ENCODE measurements around the gene ADAMTS2.

Gene ADAMTS2

DNA sequence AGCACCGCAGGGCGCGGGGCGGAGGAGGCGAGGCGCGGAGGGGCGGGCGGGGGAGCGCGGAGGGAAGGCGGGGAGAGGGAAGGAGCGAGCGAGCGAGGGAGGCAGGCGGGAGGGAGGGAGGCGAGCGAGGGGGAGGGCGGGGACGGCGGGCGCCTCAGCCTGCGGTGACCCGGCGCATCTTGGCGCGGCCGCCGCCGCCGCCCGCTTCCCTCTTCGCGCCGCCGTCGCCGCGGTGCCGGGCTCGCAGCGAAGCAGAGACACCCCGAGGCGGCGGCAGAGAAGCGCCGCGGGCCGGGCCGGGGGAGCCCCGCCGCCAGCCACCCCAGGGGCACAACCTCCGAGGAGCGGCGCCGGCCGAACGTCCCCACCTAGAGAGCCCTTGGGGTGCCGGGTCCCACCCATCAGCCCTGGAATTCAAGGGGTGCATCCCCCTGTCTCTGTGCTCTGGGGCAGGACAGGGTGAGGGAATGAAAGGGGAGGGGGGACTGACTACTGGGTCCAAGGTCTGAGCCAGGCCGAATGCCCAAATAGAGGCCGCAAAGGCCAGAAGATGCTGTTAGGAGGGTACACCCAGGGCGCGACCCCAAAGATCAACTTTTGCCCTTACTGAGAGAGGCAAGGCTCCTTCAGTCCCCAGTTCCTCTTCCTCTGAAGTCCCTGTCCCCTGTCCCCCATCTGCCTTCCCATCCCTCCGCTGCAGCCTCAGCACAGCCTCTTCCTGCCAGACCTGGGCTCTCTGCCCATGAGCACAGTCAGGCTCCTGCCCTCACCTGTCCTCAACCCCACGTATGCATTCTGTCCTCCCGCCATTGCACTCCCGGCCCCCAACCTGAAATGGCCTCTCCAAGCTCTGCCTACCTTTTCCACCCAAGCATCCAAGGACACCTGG is at the start of gene ADAMTS2:
Gene ADAMTS2 (minus strand): TSS at position 29 of the 889 bp plus-strand sequence. CDS start 133 bp downstream, outside the sequence.
- Mint-ChIP-seq H3K9me3 (no peaks in the 10 kb centered on the region), H3K27me3 (ENCODE audit: low read depth) (peaks cover 52% of the 10 kb centered on the region), H3K27ac (no peak within 1 kb of the TSS), H3K4me3 (no peak within 1 kb of the TSS), H3K4me1 (ENCODE audit: low read depth) (no peaks in the 10 kb centered on the region), H3K36me3 (ENCODE audit: low read depth) (no peaks in the 10 kb centered on the region)

DNA sequence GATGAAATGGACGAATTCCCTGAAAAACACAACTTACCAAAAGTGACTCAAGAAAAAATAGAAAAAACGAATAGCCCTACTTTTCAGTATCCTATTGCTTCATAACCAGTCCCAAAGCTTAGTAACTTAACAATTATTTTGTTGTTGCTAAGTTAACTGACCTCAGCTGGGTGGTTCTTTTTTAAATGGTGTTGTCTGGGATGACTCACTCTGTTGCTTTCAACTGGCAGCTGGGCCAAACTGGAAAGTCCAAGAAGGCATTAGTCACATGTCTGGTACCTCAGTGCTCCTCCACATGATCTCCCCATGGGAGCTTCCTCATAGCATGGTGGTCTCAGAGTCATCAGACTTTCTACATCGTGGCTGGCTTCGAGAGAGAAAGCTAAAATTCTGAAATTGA is 47.8 kb upstream of the ADAMTS2 start:
- Mint-ChIP-seq H3K27me3 (ENCODE audit: low read depth) (no peaks in the 10 kb centered on the region), H3K9me3 (peaks cover 52% of the 10 kb centered on the region), H3K36me3 (ENCODE audit: low read depth) (no peaks in the 10 kb centered on the region), H3K27ac (no peak overlapping the region), H3K4me3 (no peak overlapping the region), H3K4me1 (ENCODE audit: low read depth) (no peaks in the 10 kb centered on the region)

DNA sequence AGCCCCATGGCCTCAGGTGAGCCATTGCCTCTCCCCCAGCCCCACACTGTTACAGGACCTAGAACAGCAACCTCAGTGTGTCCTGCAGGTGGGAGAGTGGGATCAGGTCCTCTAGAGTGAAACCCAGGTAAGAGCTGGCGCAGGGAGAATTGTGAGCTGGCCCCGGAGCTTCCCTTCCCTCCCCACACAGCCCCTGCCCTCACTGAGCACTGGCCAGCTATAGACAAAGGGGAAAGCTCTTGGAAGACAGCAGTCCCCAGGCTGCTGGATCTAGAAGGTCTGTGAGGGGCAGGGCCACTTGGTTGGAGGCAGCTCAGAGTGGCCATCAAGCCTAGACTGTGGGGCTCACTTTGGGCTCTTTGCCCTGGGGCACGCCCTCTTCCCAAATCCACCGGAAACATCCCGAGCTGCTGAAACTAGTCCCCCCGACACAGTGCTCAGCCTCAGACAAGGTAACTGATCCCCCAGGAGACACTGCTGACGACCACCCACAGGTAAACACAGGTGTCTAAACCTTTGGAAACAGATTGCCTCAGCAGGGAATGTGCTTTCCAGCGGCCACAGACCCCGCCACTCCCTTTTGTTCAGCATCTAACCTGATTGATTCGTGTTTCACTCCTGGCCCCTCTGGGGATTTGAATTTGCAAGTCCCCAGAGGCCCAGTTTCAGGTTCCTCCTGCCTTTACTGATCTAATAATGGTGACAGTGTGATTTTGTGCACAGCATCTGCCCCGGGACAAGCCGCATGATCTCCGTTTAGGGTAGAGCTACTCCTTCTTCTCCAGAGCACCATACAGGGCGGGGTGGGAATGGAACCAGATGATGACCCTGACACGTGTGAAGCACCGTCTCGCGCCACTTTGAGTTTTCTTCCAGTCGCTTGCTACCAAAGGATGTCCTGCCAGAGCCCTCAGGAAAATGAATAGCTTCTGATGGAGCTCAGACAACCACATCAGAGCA is 42.2 kb upstream of the ADAMTS2 start:
- Mint-ChIP-seq H3K4me1 (ENCODE audit: low read depth) (no peaks in the 10 kb centered on the region), H3K27me3 (ENCODE audit: low read depth) (no peaks in the 10 kb centered on the region), H3K27ac (no peak overlapping the region), H3K4me3 (no peak overlapping the region), H3K36me3 (ENCODE audit: low read depth) (no peaks in the 10 kb centered on the region), H3K9me3 (peaks cover 31% of the 10 kb centered on the region)

DNA sequence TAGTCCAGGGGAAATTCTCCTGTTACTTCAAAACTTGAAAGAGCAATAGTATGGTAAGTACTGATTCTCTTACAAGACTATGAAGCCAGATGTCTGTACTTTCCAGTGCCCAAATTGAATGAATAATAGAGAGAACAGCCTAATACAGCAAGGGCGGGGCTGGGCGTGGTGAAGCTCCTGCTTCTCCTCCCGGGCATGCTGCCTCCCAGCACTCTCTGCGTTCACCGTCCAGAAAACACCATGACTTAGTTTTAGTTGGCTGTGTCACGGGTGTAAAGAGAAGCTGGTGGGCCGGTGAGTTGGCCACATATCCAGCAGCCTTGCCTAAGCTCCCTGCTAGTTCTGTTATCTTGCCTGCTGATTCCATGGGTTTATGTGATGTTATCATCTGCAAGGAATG is 40.7 kb upstream of the ADAMTS2 start:
- H3K4me1 Mint-ChIP-seq (ENCODE audit: low read depth) = no peaks in the 10 kb centered on the region
- H3K9me3 Mint-ChIP-seq = peaks cover 21% of the 10 kb centered on the region
- no peak overlapping the region for H3K27ac Mint-ChIP-seq
- H3K27me3 Mint-ChIP-seq (ENCODE audit: low read depth) = no peaks in the 10 kb centered on the region
- H3K36me3 Mint-ChIP-seq (ENCODE audit: low read depth) = no peaks in the 10 kb centered on the region
- H3K4me3 Mint-ChIP-seq = no peak overlapping the region

DNA sequence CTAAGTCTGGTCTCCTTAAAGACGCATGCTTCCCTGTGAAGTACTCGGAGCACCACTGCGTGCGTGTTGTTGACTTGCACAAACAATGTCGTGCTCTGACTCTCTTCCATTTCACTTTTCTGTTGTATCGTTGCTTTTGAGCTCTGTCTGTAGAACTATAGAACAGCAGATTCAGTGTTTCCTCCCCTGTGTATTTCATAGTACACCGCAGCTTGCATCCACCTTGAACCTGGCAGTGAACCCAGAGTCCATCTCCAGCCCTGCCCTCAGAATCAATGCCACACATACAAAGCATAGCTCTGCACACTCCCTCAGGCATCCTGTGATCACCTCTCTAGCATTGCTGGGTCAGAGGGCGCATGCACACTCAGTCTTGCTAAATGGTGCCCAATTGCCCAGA is 37.2 kb upstream of the ADAMTS2 start:
- H3K27ac Mint-ChIP-seq = no peak overlapping the region
- no peaks in the 10 kb centered on the region for H3K4me1 Mint-ChIP-seq (ENCODE audit: low read depth)
- H3K36me3 Mint-ChIP-seq (ENCODE audit: low read depth) = no peaks in the 10 kb centered on the region
- no peaks in the 10 kb centered on the region for H3K9me3 Mint-ChIP-seq
- H3K27me3 Mint-ChIP-seq (ENCODE audit: low read depth) = no peaks in the 10 kb centered on the region
- H3K4me3 Mint-ChIP-seq = no peak overlapping the region

DNA sequence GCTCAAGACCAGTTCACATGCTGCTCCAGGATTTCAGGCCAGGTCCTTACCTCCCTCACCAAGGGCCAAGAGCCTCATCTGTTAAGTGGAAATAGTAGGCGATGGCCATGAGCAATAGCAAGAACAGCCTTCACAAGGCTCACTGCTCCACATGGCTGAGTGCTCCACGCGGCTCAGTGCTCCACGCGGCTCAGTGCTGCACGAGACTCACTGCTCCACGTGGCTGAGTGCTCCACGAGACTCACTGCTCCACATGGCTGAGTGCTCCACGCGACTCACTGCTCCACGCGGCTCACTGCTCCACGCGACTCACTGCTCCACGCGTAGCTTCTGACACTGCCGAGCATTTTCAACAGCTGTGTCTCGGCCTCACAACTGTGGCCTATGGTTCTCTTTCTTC is 36.4 kb upstream of the ADAMTS2 start:
- H3K36me3 Mint-ChIP-seq (ENCODE audit: low read depth) = no peaks in the 10 kb centered on the region

DNA sequence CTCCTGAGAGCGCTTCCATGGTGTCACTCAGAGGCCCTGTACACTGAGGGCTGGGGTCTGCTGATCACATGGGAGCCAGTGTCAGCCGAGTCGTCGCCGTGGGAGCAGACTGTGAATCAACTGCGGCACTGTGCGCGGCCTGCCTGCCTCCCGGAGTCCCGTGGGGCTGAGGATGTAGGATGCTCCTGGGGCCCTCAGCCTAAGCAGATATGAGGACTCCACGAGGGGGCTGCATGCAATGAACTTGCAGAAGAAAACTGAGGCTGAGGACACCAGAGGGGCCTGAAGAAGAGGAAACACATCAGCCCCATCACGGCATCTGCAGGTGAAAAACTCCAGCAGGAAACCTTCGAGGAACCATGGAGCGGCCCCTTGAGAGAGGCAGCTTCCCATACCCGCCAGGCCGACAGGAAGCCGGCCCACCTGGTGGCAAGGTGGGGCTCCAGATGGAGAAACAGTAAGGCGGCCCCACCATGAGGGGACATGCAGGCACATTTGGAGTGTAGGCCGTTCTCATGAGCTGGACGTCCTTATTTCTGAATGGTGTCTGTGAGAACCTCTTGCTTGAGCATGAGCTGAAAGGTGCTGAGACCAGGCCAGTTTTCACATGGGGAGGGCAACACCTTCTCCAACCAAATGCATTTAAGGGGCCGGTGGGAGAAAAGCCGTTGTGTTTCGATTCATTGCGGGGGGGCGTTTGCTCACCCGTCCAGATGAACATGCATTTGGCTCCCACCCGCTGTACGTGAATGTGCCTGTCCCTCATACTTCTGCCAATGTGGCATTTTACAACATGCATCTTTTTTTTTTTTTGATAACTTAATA is 35.2 kb upstream of the ADAMTS2 start:
- no peak overlapping the region for H3K4me3 Mint-ChIP-seq

More for the DNA sequence above, 36.4 kb upstream of the ADAMTS2 start:
- Mint-ChIP-seq H3K4me3 (no peak overlapping the region), H3K27ac (no peak overlapping the region), H3K27me3 (ENCODE audit: low read depth) (no peaks in the 10 kb centered on the region), H3K9me3 (no peaks in the 10 kb centered on the region), H3K4me1 (ENCODE audit: low read depth) (no peaks in the 10 kb centered on the region)

DNA sequence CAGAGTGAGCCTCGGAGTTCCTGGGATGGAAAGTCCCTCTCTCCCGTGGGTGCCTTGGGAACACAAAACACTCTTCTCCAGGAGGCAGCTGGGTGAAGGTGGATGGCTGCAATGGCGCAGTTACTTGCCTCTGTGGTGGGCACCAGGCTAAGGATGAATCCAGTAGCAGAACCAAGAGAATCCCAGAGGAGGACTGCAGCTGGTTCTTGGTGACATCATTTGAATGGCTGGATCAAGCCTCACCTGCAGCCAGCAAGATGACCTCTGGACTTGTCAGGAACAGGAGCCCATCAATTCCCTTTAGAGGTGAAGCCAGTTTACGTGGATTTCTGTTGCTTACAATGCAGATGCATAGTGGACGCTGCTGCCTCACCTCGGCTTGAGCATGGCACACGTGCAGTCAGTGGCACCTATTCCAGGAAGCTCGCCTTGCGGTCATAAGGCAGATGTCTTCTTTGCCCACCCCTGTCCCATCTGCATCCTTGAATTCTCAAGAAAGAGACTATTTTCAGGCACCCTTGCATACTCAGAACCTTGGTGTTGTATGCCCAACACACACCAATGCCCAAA is 34.1 kb upstream of the ADAMTS2 start:
- Mint-ChIP-seq H3K27me3 (ENCODE audit: low read depth) (no peaks in the 10 kb centered on the region), H3K9me3 (no peaks in the 10 kb centered on the region), H3K27ac (no peak overlapping the region), H3K36me3 (ENCODE audit: low read depth) (no peaks in the 10 kb centered on the region), H3K4me3 (no peak overlapping the region), H3K4me1 (ENCODE audit: low read depth) (no peaks in the 10 kb centered on the region)

More for the DNA sequence above, 35.2 kb upstream of the ADAMTS2 start:
- Mint-ChIP-seq H3K9me3 (no peaks in the 10 kb centered on the region), H3K4me1 (ENCODE audit: low read depth) (no peaks in the 10 kb centered on the region), H3K36me3 (ENCODE audit: low read depth) (no peaks in the 10 kb centered on the region), H3K27ac (no peak overlapping the region), H3K27me3 (ENCODE audit: low read depth) (no peaks in the 10 kb centered on the region)

DNA sequence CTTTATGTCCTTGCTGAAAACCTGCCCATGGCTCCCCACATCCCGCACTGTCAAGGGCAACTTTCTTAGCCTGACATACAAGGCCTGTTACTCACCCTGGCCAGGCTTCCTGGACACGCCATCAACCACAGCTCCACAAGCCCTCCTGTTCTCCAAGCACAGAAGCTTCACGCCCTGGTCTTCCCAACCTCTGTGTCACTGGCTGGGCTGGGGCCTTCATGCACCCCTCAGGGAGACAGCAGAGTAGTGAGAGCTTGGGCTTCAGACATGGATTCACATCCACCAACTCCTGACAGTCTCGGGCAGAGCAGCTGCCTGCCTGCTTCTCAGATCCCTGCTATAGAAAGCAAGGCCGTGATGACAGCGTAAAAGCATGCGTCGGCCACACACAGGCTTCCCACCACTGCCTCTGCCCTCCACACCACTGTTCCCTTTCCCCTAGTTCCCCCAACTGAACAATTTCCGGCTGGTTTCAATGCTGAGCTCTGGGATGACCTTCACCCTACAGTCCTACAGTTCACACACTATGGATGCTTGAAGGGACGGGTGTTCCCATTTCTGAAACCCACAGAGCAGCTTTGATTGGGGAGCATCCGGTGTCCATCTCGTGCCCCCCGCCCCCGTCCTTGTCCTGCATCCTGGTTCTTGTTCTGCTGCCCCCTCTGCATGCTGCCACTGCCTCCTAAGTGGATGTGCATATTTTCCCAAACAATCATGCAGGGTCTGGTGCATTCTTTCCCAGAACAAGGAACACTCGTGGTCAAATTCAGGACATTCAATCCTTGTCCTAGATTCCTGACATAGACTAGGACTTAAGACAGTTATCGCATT is 33.4 kb upstream of the ADAMTS2 start:
- Mint-ChIP-seq H3K4me3 (no peak overlapping the region), H3K36me3 (ENCODE audit: low read depth) (no peaks in the 10 kb centered on the region), H3K4me1 (ENCODE audit: low read depth) (no peaks in the 10 kb centered on the region), H3K9me3 (no peaks in the 10 kb centered on the region), H3K27ac (no peak overlapping the region), H3K27me3 (ENCODE audit: low read depth) (no peaks in the 10 kb centered on the region)

DNA sequence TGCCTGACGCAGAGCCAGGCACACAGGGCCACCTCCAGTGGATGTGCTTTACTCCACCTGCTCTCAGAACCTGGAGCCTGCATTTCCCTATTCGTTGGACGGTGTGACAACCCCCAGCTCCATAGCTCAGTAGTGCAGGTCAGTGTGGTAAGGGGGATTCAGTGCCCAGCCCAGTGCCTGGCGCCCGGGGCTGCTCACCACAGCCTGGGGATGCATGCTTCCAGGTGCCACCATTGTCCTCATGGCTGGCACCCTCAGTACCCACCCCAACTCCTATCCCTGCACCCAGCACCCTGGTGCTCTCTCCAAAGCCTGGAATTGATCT is 32.8 kb upstream of the ADAMTS2 start:
- no peak overlapping the region for H3K4me3 Mint-ChIP-seq
- H3K9me3 Mint-ChIP-seq = no peaks in the 10 kb centered on the region
- no peaks in the 10 kb centered on the region for H3K4me1 Mint-ChIP-seq (ENCODE audit: low read depth)
- H3K27me3 Mint-ChIP-seq (ENCODE audit: low read depth) = no peaks in the 10 kb centered on the region
- no peaks in the 10 kb centered on the region for H3K36me3 Mint-ChIP-seq (ENCODE audit: low read depth)
- H3K27ac Mint-ChIP-seq = no peak overlapping the region

DNA sequence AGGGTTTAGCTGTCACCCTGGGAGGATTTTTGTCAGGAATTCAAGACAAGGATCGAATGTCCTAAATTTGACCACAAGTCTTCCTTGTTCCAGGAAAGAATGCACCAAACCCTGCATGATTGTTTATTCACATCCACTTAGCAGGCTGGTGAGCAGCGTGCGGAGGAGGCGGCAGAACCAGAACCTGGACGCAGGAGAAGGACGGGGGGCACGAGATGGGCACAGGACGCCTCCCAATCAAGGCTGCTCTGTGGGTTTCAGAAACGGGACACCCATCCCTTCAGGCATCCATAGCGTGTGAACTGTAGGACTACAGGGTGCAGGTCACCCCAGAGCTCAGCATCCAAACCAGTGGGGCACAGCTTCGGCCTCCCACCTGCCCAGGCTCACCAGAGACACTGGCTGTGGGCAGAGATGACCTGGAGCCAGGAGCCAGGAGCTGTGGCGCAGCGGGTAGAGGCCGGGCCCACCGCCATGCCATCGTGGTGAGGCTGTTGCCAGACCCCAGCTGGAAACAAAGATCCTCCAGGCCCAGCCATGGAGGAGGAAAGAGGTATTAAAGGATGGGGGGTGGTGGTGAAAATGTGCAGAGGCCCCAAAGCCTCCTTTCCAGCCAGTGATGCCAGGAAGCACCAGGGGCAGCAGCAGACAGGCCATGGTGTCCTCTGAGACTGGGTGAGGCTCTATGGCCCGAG is 32.3 kb upstream of the ADAMTS2 start:
- H3K4me3 Mint-ChIP-seq = no peak overlapping the region
- H3K36me3 Mint-ChIP-seq (ENCODE audit: low read depth) = no peaks in the 10 kb centered on the region
- no peak overlapping the region for H3K27ac Mint-ChIP-seq
- no peaks in the 10 kb centered on the region for H3K4me1 Mint-ChIP-seq (ENCODE audit: low read depth)
- no peaks in the 10 kb centered on the region for H3K9me3 Mint-ChIP-seq
- no peaks in the 10 kb centered on the region for H3K27me3 Mint-ChIP-seq (ENCODE audit: low read depth)

DNA sequence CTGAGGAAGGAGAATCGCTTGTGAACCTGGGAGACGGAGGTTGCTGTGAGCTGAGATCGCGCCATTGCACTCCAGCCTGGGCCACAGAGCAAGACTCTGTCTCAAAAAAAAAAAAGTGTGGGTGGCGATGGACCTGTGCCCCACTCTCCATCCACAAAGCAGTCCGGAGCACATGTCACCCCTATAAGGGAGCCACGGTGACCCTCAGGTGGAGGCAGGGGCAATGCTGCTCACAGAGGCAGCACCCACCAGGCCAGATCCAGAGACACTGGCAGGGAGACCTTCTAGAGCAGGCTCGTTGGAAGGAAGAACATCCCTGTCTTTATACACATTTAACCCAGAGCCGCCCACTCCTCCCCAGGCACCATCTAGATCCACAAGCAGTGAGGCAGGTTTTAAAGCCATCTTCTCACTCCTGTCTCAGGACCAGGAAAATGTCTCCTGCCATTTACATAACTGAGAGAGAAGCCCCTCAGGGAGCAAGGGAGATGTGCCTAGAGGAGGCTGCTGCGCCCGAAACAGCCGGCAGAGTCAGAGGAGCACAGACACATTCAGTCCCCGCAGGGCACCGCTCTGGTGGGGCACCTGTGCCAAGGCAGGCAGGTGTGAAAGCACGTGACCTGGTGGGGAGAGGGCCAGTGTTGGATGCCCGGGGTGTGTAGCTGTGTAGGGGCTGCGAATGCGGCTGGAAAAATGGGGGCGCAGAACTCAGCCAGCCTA is 31.6 kb upstream of the ADAMTS2 start:
- Mint-ChIP-seq H3K4me1 (ENCODE audit: low read depth) (no peaks in the 10 kb centered on the region), H3K36me3 (ENCODE audit: low read depth) (no peaks in the 10 kb centered on the region), H3K9me3 (no peaks in the 10 kb centered on the region), H3K27ac (no peak overlapping the region), H3K4me3 (no peak overlapping the region), H3K27me3 (ENCODE audit: low read depth) (no peaks in the 10 kb centered on the region)
